H9 (cell line): ENCODE data around the gene P4HA3. TPM values are rescaled to one million over a fixed set of nuclear protein-coding genes. Genes with fewer than 3 reads are reported as not detected.

ENCODE experiments used
- DNase-seq: peaks from one replicate; pipeline ENCODE4 v3.0.0-alpha.2; 2017
- H2AFZ ChIP-seq: one replicate; pipeline ENCODE4 v1.6.1; 2013; ENCODE audit warnings: mild to moderate bottlenecking, low read length, control low read depth, moderate library complexity
- H2AK5ac ChIP-seq: 2 replicates; pipeline ENCODE4 v1.6.1; 2013; ENCODE audit warnings: low read length, control low read depth, mixed read lengths; ENCODE audit not compliant: insufficient read length
- H2BK120ac ChIP-seq: one replicate; pipeline ENCODE4 v1.6.1; 2013; ENCODE audit warnings: low read depth, mild to moderate bottlenecking, low read length, control low read depth, inconsistent platforms; ENCODE audit not compliant: poor library complexity, severe bottlenecking
- H2BK12ac ChIP-seq: 2 replicates; pipeline ENCODE4 v1.6.1; 2013; ENCODE audit warnings: low read length, control low read depth, mixed read lengths, low read depth; ENCODE audit not compliant: insufficient read length
- H2BK15ac ChIP-seq: 2 replicates; pipeline ENCODE4 v1.6.1; 2013; ENCODE audit warnings: low read depth, low read length, control low read depth
- H2BK20ac ChIP-seq: one replicate; pipeline ENCODE4 v1.6.1; 2013; ENCODE audit warnings: low read depth, mild to moderate bottlenecking, low read length, control low read depth, inconsistent platforms; ENCODE audit not compliant: poor library complexity, severe bottlenecking
- H2BK5ac ChIP-seq: 2 replicates; pipeline ENCODE4 v1.6.1; 2013; ENCODE audit warnings: low read length, control low read depth, mixed read lengths; ENCODE audit not compliant: insufficient read length
- H3K14ac ChIP-seq: 2 replicates; pipeline ENCODE4 v1.6.1; 2013; ENCODE audit warnings: low read length, control low read depth; ENCODE audit not compliant: insufficient read depth
- H3K18ac ChIP-seq: 2 replicates; pipeline ENCODE4 v1.6.1; 2013; ENCODE audit warnings: low read depth, mild to moderate bottlenecking, mixed read lengths, low read length, control low read depth; ENCODE audit not compliant: insufficient read length
- H3K23ac ChIP-seq: 2 replicates; pipeline ENCODE4 v1.6.1; 2013; ENCODE audit warnings: low read length, control low read depth, mixed read lengths, low read depth; ENCODE audit not compliant: insufficient read length
- H3K23me2 ChIP-seq: 2 replicates; pipeline ENCODE4 v1.6.1; 2013; ENCODE audit warnings: low read depth, mild to moderate bottlenecking, mixed read lengths, low read length, control low read depth; ENCODE audit not compliant: insufficient read length, poor library complexity, severe bottlenecking
- H3K27ac ChIP-seq: 2 replicates; pipeline ENCODE4 v1.5.1; 2013; ENCODE audit warnings: low read length, control low read depth, mixed read lengths, low read depth; ENCODE audit not compliant: insufficient read length
- H3K27me3 ChIP-seq: 2 replicates; pipeline ENCODE4 v1.6.1; 2013; ENCODE audit warnings: low read length, control low read depth, inconsistent platforms; ENCODE audit not compliant: insufficient read depth
- H3K4ac ChIP-seq: 2 replicates; pipeline ENCODE4 v1.6.1; 2013; ENCODE audit warnings: low read depth, mild to moderate bottlenecking, control low read depth, inconsistent platforms, low read length, moderate library complexity
- H3K4me1 ChIP-seq: 2 replicates; pipeline ENCODE4 v1.6.1; 2013; ENCODE audit warnings: low read length, control low read depth, inconsistent platforms; ENCODE audit not compliant: insufficient read depth
- H3K4me2 ChIP-seq: 2 replicates; pipeline ENCODE4 v1.6.1; 2013; ENCODE audit warnings: low read length, control low read depth, mixed read lengths; ENCODE audit not compliant: insufficient read length, insufficient read depth
- H3K56ac ChIP-seq: 2 replicates; pipeline ENCODE4 v1.6.1; 2013; ENCODE audit warnings: low read depth, mild to moderate bottlenecking, mixed read lengths, low read length, control low read depth; ENCODE audit not compliant: insufficient read length
- H3K79me1 ChIP-seq: 2 replicates; pipeline ENCODE4 v1.6.1; 2013; ENCODE audit warnings: low read depth, mild to moderate bottlenecking, moderate library complexity, low read length, control low read depth, inconsistent platforms; ENCODE audit not compliant: insufficient read depth, poor library complexity, severe bottlenecking
- H3K79me2 ChIP-seq: 2 replicates; pipeline ENCODE4 v1.6.1; 2013; ENCODE audit warnings: low read length, control low read depth, inconsistent platforms; ENCODE audit not compliant: insufficient read depth
- H3K9ac ChIP-seq: 2 replicates; pipeline ENCODE4 v1.6.1; 2013; ENCODE audit warnings: low read length, control low read depth, mixed read lengths; ENCODE audit not compliant: insufficient read length; ENCODE audit errors: extremely low read depth
- H3K9me3 ChIP-seq: one replicate; pipeline ENCODE4 v1.6.1; 2013; ENCODE audit warnings: low read depth, low read length, inconsistent platforms; ENCODE audit not compliant: control insufficient read depth
- H3T11ph ChIP-seq: one replicate; pipeline ENCODE4 v1.6.1; 2013; ENCODE audit warnings: mild to moderate bottlenecking, low read length, control low read depth, inconsistent platforms
- H4K20me1 ChIP-seq: one replicate; pipeline ENCODE4 v1.6.1; 2013; ENCODE audit not compliant: control insufficient read depth, insufficient read length, insufficient read depth
- H4K5ac ChIP-seq: 2 replicates; pipeline ENCODE4 v1.6.1; 2013; ENCODE audit warnings: low read depth, mild to moderate bottlenecking, mixed read lengths, low read length, control low read depth; ENCODE audit not compliant: insufficient read length
- H4K8ac ChIP-seq: replicated peaks from 2 replicates; pipeline ENCODE4 v1.6.1; 2013; ENCODE audit warnings: low read length, control low read depth, mixed read lengths, low read depth; ENCODE audit not compliant: insufficient read length
- H4K91ac ChIP-seq: 2 replicates; pipeline ENCODE4 v1.6.1; 2013; ENCODE audit warnings: low read depth, mild to moderate bottlenecking, moderate library complexity, mixed read lengths, low read length, control low read depth; ENCODE audit not compliant: insufficient read length
- H3K27ac Mint-ChIP-seq, 3 experiments: 2 replicates in 2 of 3; 3 replicates in 1 of 3; pipeline ENCODE4 v1.8.0; 2020 to 2021; ENCODE audit warnings: mixed read lengths in 3 of 3, mild to moderate bottlenecking in 1 of 3, moderate library complexity in 1 of 3
- H3K27me3 Mint-ChIP-seq: 2 replicates; pipeline ENCODE4 v1.8.0; 2021; ENCODE audit warnings: low read depth, mild to moderate bottlenecking, moderate library complexity, mixed read lengths
- H3K36me3 Mint-ChIP-seq, 3 experiments: 2 replicates in 2 of 3; 3 replicates in 1 of 3; pipeline ENCODE4 v1.8.0; 2020 to 2021; ENCODE audit warnings: low read depth in 3 of 3, mixed read lengths in 3 of 3; ENCODE audit not compliant: insufficient read depth in 1 of 3
- H3K4me1 Mint-ChIP-seq, 2 experiments: 2 replicates each; pipeline ENCODE4 v1.8.0; 2020; ENCODE audit warnings: mixed read lengths in 2 of 2
- H3K4me3 Mint-ChIP-seq, 2 experiments: 2 replicates in 1 of 2; 3 replicates in 1 of 2; pipeline ENCODE4 v1.8.0; 2020 to 2021; ENCODE audit warnings: mild to moderate bottlenecking in 2 of 2, mixed read lengths in 2 of 2, moderate library complexity in 1 of 2
- H3K9me3 Mint-ChIP-seq, 2 experiments: 2 replicates in 1 of 2; 3 replicates in 1 of 2; pipeline ENCODE4 v1.8.0; 2020; ENCODE audit warnings: mild to moderate bottlenecking in 2 of 2, mixed read lengths in 2 of 2, moderate library complexity in 1 of 2
- WGBS: extraction: QIAGEN DNeasy Blood & Tissue Kit; methylation state at CpG from one replicate; pipeline ENCODE4 v1.1.7; 2013; ENCODE audit warnings: missing lambda C conversion rate, low lambda C conversion rate, mixed read lengths; ENCODE audit not compliant: insufficient read length; ENCODE audit errors: extremely low coverage; 5-methylcytosine and 5-hydroxymethylcytosine counted together
- total RNA-seq: library from RNA; stranded (reverse); gene quantifications from 2 replicates; pipeline ENCODE4 v1.2.1, GENCODE V29; 2021
- TF ChIP-seq, protein P1 (sequence below): fragments of 200-600 bp; sonication (generic); conservative IDR thresholded peaks from 3 replicates; pipeline ENCODE4 v1.8.0; 2021; ENCODE audit warnings: antibody characterized with exemption, mild to moderate bottlenecking

Gene P4HA3
- total RNA-seq, 1 experiment from 2014 or later, result not detected

DNA sequence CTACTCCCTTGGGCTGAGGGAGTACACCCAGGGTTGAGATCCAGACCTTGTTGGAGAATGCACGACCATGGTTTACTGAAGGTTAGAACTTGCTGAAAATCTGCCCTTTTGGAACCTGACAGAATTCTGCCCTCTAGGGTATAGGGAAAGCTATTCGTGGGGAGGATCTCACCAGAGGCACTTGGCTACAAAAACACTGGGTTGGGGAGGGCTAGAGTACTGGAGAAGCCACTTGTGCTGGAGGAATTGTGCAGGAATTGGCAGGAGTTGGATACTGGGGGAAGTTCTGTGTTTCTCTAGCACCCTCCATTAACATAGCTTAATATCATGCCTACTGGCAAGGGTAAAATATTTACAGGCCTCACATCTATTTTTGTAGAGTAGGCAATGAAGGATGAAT, 84.5 kb downstream of the P4HA3 start:
- no peak overlapping the region for H3K4ac ChIP-seq
- no peak overlapping the region for H3K14ac ChIP-seq
- no peak overlapping the region for H3T11ph ChIP-seq
- no peaks in the 10 kb centered on the region for H3K9me3 ChIP-seq
- Mint-ChIP-seq H3K9me3 (peaks cover 0 to 3% of the 10 kb centered on the region in 2 experiments; a peak in 2 of 5 replicates), H3K4me3 (no peak overlapping the region; a peak in 1 of 5 replicates), H3K27ac (peak overlapping the region in 2 of 3 experiments; percentile 14 to 16; a peak in 3 of 7 replicates), H3K36me3 (peaks cover 6 to 22% (median 10%) of the 10 kb centered on the region in 3 experiments; a peak in 6 of 7 replicates), H3K4me1 (peaks cover 0 to 3% of the 10 kb centered on the region in 2 experiments; a peak in 1 of 4 replicates), H3K27me3 (no peaks in the 10 kb centered on the region)
- H3K23ac ChIP-seq, result no peak overlapping the region
- no peaks in the 10 kb centered on the region for H3K4me1 ChIP-seq
- H2BK120ac ChIP-seq, result no peak overlapping the region
- no peaks in the 10 kb centered on the region for H4K20me1 ChIP-seq
- H2BK5ac ChIP-seq, result no peak overlapping the region
- H4K91ac ChIP-seq, result no peak overlapping the region
- no peak overlapping the region for H2AFZ ChIP-seq
- no peak overlapping the region for H2BK20ac ChIP-seq
- H3K27ac ChIP-seq, result no peak overlapping the region
- no peaks in the 10 kb centered on the region for H3K79me1 ChIP-seq
- TF ChIP-seq, protein P1, sequence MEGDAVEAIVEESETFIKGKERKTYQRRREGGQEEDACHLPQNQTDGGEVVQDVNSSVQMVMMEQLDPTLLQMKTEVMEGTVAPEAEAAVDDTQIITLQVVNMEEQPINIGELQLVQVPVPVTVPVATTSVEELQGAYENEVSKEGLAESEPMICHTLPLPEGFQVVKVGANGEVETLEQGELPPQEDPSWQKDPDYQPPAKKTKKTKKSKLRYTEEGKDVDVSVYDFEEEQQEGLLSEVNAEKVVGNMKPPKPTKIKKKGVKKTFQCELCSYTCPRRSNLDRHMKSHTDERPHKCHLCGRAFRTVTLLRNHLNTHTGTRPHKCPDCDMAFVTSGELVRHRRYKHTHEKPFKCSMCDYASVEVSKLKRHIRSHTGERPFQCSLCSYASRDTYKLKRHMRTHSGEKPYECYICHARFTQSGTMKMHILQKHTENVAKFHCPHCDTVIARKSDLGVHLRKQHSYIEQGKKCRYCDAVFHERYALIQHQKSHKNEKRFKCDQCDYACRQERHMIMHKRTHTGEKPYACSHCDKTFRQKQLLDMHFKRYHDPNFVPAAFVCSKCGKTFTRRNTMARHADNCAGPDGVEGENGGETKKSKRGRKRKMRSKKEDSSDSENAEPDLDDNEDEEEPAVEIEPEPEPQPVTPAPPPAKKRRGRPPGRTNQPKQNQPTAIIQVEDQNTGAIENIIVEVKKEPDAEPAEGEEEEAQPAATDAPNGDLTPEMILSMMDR, result peak; percentile 36; the same call in 1 of the 3 replicates
- H3K9ac ChIP-seq, result no peak overlapping the region
- no peak overlapping the region for H4K5ac ChIP-seq
- no peak overlapping the region for H2BK12ac ChIP-seq
- no peak overlapping the region for H2AK5ac ChIP-seq
- no peak for DNase-seq
- no CpG with 5 or more reads among the region's 2 CpGs for WGBS
- H3K18ac ChIP-seq, result no peak overlapping the region
- no peaks in the 10 kb centered on the region for H3K27me3 ChIP-seq
- no peaks in the 10 kb centered on the region for H3K79me2 ChIP-seq
- H3K56ac ChIP-seq, result no peak overlapping the region
- no peak overlapping the region for H2BK15ac ChIP-seq
- no peak overlapping the region for H3K4me2 ChIP-seq
- H4K8ac ChIP-seq, result no peak overlapping the region
- no peaks in the 10 kb centered on the region for H3K23me2 ChIP-seq
